Choroid plexus epithelial cell (primary cell): ENCODE data around the gene FAM20A.

Source experiments
- DNase-seq: peaks from one replicate; pipeline ENCODE4 v3.0.0-alpha.2; 2010; ENCODE audit warnings: low read depth
- H3K4me3 ChIP-seq: 2 replicates; pipeline ENCODE4 v1.5.1; 2011; ENCODE audit warnings: low read depth, mild to moderate bottlenecking, control low read depth, low read length, moderate library complexity
- TF ChIP-seq, protein P1 (sequence below): conservative IDR thresholded peaks from 2 replicates; pipeline ENCODE4 v1.5.1; 2011; ENCODE audit warnings: low read depth, mild to moderate bottlenecking, control low read depth, inconsistent platforms, low read length, moderate library complexity

The FAM20A gene

DNA sequence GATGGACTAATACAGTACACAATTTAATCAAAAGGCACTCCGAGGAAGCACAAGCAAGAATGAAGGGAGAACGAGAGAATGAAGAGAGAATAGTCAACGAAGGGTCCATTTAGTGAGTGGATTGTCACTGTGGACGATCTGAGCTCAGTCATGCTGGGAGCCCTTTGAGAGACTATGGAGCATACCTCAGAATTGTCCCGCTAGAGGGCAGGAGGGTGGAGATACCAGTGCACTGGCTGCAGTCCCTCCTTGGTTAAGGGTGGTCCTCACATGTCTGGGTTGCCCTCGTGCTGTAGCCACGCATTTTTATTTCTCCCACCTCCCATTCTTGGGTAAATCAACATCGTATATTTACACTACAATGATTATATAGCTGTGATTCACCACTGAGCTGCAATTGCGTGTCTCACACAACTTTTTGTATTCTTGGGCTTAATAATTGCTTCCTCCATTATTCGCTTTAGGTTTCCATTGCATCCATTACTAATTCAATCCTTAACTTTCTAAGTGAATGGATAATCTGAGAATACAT, 33.2 kb upstream of the FAM20A start:
- H3K4me3 ChIP-seq: no peak overlapping the region
- DNase-seq: no peak
- TF ChIP-seq, protein P1, sequence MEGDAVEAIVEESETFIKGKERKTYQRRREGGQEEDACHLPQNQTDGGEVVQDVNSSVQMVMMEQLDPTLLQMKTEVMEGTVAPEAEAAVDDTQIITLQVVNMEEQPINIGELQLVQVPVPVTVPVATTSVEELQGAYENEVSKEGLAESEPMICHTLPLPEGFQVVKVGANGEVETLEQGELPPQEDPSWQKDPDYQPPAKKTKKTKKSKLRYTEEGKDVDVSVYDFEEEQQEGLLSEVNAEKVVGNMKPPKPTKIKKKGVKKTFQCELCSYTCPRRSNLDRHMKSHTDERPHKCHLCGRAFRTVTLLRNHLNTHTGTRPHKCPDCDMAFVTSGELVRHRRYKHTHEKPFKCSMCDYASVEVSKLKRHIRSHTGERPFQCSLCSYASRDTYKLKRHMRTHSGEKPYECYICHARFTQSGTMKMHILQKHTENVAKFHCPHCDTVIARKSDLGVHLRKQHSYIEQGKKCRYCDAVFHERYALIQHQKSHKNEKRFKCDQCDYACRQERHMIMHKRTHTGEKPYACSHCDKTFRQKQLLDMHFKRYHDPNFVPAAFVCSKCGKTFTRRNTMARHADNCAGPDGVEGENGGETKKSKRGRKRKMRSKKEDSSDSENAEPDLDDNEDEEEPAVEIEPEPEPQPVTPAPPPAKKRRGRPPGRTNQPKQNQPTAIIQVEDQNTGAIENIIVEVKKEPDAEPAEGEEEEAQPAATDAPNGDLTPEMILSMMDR: no peak

DNA sequence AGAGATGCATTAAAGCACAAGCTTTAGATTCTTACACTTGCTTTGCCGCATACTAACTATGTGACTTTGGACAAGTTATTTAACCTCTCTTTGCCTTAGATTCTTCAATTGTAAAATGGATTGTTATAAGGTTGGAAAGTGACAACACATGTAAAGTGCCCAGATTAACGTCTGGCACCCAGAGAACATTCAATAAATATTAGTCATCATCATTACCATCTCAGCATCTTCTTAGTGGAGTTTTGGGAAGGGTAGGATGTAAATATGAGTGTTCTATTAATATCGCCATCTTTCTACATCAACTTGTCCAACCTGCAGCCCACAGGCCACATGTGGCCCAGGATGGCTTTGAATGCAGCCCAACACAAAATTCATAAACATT, 27.4 kb upstream of the FAM20A start:
- no peak for DNase-seq
- TF ChIP-seq, protein P1: no peak
- no peak overlapping the region for H3K4me3 ChIP-seq

DNA sequence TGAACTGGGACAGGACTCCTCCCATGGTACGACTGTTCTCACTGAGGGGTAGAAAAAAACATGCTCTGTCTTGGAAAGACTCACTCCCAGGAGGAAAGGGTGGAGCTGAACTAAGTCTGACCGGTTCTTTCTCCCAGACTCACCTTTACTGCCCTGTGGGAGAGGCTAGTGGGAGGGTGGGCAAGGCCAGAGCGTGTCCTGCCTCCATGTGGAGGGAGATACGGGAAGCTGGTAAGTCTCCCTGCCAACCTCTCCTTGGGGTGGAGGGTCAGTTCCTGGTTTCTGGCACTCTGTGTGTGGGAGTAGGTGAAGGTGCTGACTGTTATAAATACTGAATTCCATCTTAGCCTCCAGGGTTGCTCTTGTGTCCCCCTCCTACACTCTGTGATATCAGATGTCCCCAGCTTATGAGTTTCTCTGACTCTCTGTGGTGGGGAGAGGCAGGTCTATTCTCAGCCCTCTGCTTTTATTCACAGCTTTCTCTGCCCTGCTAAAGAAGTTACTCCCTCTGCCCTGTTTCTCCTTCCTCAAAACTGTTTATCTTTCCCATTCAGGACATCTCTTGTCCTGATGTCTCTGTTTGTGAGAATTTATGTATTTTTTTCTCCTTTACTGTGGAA, 26.9 kb upstream of the FAM20A start:
- DNase-seq: no peak
- no peak overlapping the region for H3K4me3 ChIP-seq
- TF ChIP-seq, protein P1: no peak

DNA sequence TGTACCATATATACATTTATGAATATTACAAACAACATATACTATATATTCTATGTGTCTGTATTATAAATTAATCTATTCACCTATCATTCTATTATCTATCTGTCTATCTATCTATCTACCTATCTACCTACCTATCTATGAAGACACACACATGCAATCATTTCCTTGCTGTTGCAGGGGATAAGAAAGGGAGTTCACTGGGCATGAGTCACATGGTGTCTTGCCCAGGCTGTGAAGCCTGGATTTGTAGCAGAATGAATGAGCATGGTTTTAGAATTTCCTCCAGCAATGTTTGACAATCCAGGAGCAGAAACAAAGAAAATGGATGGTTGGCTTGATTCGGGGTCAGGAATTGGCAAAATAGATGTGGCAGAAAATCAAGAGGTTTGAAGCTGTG, 23.2 kb upstream of the FAM20A start:
- DNase-seq: no peak
- no peak overlapping the region for H3K4me3 ChIP-seq
- TF ChIP-seq, protein P1: no peak

DNA sequence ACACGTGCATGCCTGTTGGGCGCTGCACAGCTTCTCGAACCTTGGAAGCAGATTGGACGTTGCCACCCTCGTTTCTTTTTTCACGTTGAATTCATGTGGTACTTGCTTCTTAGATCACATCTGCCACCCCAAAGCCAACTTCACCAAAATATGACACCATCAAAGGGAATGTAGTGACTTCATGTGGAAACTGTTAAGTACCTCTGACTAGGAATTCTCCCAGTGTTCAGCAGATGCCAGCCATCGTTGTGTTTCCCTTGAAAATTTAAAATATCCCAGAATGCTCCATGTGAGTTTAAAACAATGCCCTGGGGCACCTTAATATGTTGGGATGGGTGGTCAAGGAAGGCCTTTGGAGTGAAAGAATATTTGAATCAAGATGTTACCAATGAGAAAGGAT, 22.6 kb upstream of the FAM20A start:
- DNase-seq: no peak
- TF ChIP-seq, protein P1: no peak
- H3K4me3 ChIP-seq: no peak overlapping the region

DNA sequence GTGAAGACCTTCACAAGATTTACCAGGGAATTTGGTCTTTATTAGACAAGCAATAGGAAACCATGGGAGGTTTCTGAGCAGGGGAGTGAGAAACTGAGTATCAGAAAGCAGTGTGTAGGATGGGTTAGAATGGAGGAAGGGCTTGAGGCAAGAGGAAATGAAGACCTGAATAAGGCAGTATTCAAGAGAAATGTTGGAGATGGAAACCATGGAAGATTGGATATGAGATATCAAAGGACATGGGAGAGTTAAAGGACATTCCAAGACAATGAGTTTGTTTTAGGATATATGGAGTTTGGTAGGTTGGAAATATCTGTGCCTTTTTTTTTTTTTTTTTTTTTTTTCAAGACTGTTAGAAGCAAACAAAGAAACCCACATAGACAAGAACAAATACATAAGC, 21.3 kb upstream of the FAM20A start:
- TF ChIP-seq, protein P1: no peak

DNA sequence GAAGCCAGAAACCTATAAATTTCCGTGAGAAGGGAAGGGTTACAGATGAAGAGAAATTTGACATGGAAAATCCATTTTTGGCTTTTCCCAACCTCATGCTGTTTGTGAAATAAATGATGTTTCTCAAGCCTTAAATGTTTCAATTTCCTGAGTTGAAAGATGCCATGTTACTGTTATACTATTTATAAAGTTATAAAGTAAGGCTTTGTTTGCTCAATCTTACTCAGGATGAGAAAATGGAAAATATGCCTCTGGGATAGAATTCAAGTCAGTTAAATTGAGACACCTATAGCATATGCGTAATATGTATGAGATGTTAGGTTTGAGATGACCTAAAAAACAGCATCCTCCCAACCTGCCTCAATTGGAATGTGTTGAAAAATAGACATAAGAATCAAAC, 19.9 kb upstream of the FAM20A start:
- DNase-seq: no peak
- TF ChIP-seq, protein P1: no peak
- H3K4me3 ChIP-seq: no peak overlapping the region

More for the DNA sequence above, 21.3 kb upstream of the FAM20A start:
- no peak for DNase-seq
- no peak overlapping the region for H3K4me3 ChIP-seq
